DND-41 (cell line): ENCODE data around the gene MIA2.
"Not testable (repeated sequence)": the region's sequence is repeated elsewhere in the genome, so short reads cannot be mapped to it uniquely, and the experiment has no call there.

Experiments
- ATAC-seq: fragments of 200-7000 bp; cut with Tn5 transposase; 3 replicates; pipeline ENCODE4 v1.9.1; 2021; ENCODE audit warnings: low read depth; ENCODE audit not compliant: insufficient read depth
- DNase-seq: peaks from one replicate; pipeline ENCODE4 v3.0.0-alpha.2; 2020
- H2AFZ ChIP-seq: 2 replicates; pipeline ENCODE4 v1.6.0; 2012; ENCODE audit warnings: low read depth, low read length
- H3K27ac ChIP-seq: 2 replicates; pipeline ENCODE4 v1.5.1; 2012; ENCODE audit warnings: low read length, inconsistent platforms
- H3K27me3 ChIP-seq: fragments of 200-600 bp; sonication (generic); 2 replicates; pipeline ENCODE4 v1.6.0; 2012; ENCODE audit warnings: low read length, mild to moderate bottlenecking, inconsistent platforms; ENCODE audit not compliant: insufficient read depth, poor library complexity
- H3K36me3 ChIP-seq: 2 replicates; pipeline ENCODE4 v1.5.1; 2012; ENCODE audit warnings: low read length, inconsistent platforms; ENCODE audit not compliant: insufficient read depth
- H3K4me1 ChIP-seq: 2 replicates; pipeline ENCODE4 v1.5.1; 2012; ENCODE audit warnings: mild to moderate bottlenecking, low read length; ENCODE audit not compliant: insufficient read depth
- H3K4me2 ChIP-seq: 2 replicates; pipeline ENCODE4 v1.6.0; 2012; ENCODE audit warnings: mild to moderate bottlenecking, moderate library complexity, low read length, inconsistent platforms; ENCODE audit not compliant: insufficient read depth
- H3K4me3 ChIP-seq, 2 experiments: fragments of 200-600 bp in 1 of 2; shearing (Covaris generic) in 1 of 2; 2 replicates each; pipeline ENCODE4 v1.5.1; 2012 to 2016; ENCODE audit warnings: inconsistent platforms in 2 of 2, low read length in 2 of 2, mild to moderate bottlenecking in 2 of 2, low read depth in 1 of 2, moderate library complexity in 1 of 2
- H3K79me2 ChIP-seq: 2 replicates; pipeline ENCODE4 v1.6.0; 2012; ENCODE audit warnings: low read length, inconsistent platforms; ENCODE audit not compliant: insufficient read depth
- H3K9ac ChIP-seq: 2 replicates; pipeline ENCODE4 v1.6.0; 2012; ENCODE audit warnings: low read depth, mild to moderate bottlenecking, inconsistent platforms, low read length, moderate library complexity
- H3K9me3 ChIP-seq: 2 replicates; pipeline ENCODE4 v1.5.1; 2012; ENCODE audit warnings: low read length, moderate library complexity, mild to moderate bottlenecking, inconsistent platforms; ENCODE audit not compliant: insufficient read depth, severe bottlenecking
- H4K20me1 ChIP-seq: 2 replicates; pipeline ENCODE4 v1.6.0; 2012; ENCODE audit warnings: low read length; ENCODE audit not compliant: insufficient read depth
- CTCF ChIP-seq: IDR thresholded peaks from 2 replicates; pipeline ENCODE4 v1.5.1; 2012; ENCODE audit warnings: borderline replicate concordance, low read length, moderate library complexity, mild to moderate bottlenecking; ENCODE audit not compliant: poor library complexity, severe bottlenecking; ENCODE audit errors: extremely low read depth
- EZH2 ChIP-seq: IDR thresholded peaks from 3 replicates; pipeline ENCODE4 v1.6.1; 2012; ENCODE audit warnings: borderline replicate concordance, low read depth, mild to moderate bottlenecking, moderate library complexity, low read length, inconsistent platforms; ENCODE audit not compliant: severe bottlenecking

The MIA2 gene

GRCh38 chr14:39247256-39247655 is 13.5 kb downstream of the MIA2 start:
- H3K9me3 ChIP-seq: no peaks in the 10 kb centered on the region
- ATAC-seq (no peak), DNase-seq (no peak)
- no peak overlapping the region for H3K4me2 ChIP-seq
- H3K27me3 ChIP-seq: peaks cover 2% of the 10 kb centered on the region
- H4K20me1 ChIP-seq: no peaks in the 10 kb centered on the region
- no peak overlapping the region for H2AFZ ChIP-seq
- H3K4me3 ChIP-seq: no peak overlapping the region
- H3K36me3 ChIP-seq: no peaks in the 10 kb centered on the region
- no peaks in the 10 kb centered on the region for H3K4me1 ChIP-seq
- H3K79me2 ChIP-seq: no peaks in the 10 kb centered on the region
- H3K27ac ChIP-seq: no peak overlapping the region
- no peak overlapping the region for H3K9ac ChIP-seq
- TF ChIP-seq EZH2 (no peak), CTCF (no peak)

GRCh38 chr14:39251547-39251946 is 17.8 kb downstream of the MIA2 start:
- ATAC-seq: no peak
- H3K36me3 ChIP-seq: no peaks in the 10 kb centered on the region
- TF ChIP-seq CTCF (no peak), EZH2 (no peak)

GRCh38 chr14:39257388-39257787 is 23.7 kb downstream of the MIA2 start:
- DNase-seq, H3K36me3 ChIP-seq, H3K27ac ChIP-seq, H3K9me3 ChIP-seq, H3K27me3 ChIP-seq, H3K4me2 ChIP-seq, H4K20me1 ChIP-seq, H3K4me3 ChIP-seq, H3K79me2 ChIP-seq, H3K9ac ChIP-seq, H3K4me1 ChIP-seq, H2AFZ ChIP-seq, ATAC-seq: not testable (repeated sequence)

More at GRCh38 chr14:39251547-39251946, 17.8 kb downstream of the MIA2 start:
- Histone ChIP-seq H3K9ac (no peak overlapping the region), H3K27ac (no peak overlapping the region), H4K20me1 (no peaks in the 10 kb centered on the region), H2AFZ (no peak overlapping the region), H3K79me2 (no peaks in the 10 kb centered on the region), H3K4me1 (no peaks in the 10 kb centered on the region), H3K4me2 (no peak overlapping the region), H3K9me3 (no peaks in the 10 kb centered on the region), H3K4me3 (no peak overlapping the region), H3K27me3 (peaks cover 5% of the 10 kb centered on the region)
- DNase-seq: no peak

- H3K27me3 ChIP-seq: no peaks in the 10 kb centered on the region
- no peak for DNase-seq
- H3K4me1 ChIP-seq: no peaks in the 10 kb centered on the region
- H4K20me1 ChIP-seq: no peaks in the 10 kb centered on the region
- H3K9ac ChIP-seq: no peak overlapping the region
- no peak overlapping the region for H3K27ac ChIP-seq
- no peaks in the 10 kb centered on the region for H3K79me2 ChIP-seq
- H3K9me3 ChIP-seq: no peaks in the 10 kb centered on the region
- no peaks in the 10 kb centered on the region for H3K36me3 ChIP-seq
- ATAC-seq: no peak
- TF ChIP-seq EZH2 (no peak), CTCF (no peak)
- H3K4me3 ChIP-seq: no peak overlapping the region
- H2AFZ ChIP-seq: no peak overlapping the region
- H3K4me2 ChIP-seq: no peak overlapping the region
These were observed 25.2 kb downstream of the MIA2 start for GRCh38 chr14:39258782-39259545.

- not testable (repeated sequence) for ATAC-seq, DNase-seq, H3K9me3 ChIP-seq, H3K36me3 ChIP-seq, H3K4me2 ChIP-seq, H3K4me1 ChIP-seq, H3K79me2 ChIP-seq, H3K27me3 ChIP-seq, H4K20me1 ChIP-seq, H3K4me3 ChIP-seq, H3K27ac ChIP-seq, H3K9ac ChIP-seq, H2AFZ ChIP-seq
These were observed 26.4 kb downstream of the MIA2 start for GRCh38 chr14:39260161-39260560.

- not testable (repeated sequence) for H3K4me3 ChIP-seq, H4K20me1 ChIP-seq, H3K9me3 ChIP-seq, H3K79me2 ChIP-seq, H3K27me3 ChIP-seq, H3K4me2 ChIP-seq, H3K9ac ChIP-seq, H3K27ac ChIP-seq, H2AFZ ChIP-seq, H3K36me3 ChIP-seq, ATAC-seq, DNase-seq
- peaks cover 16% of the 10 kb centered on the region for H3K4me1 ChIP-seq
These were observed 28.5 kb downstream of the MIA2 start for GRCh38 chr14:39262214-39262613.
